Measurements from ENCODE around the gene ANKRD52.
A peak's percentile ranks its signal among the peaks of the same experiment; 100 is the strongest.

Gene ANKRD52

GRCh38 chr12:56221232-56221756 is 36.9 kb downstream of the ANKRD52 start:
- DNase-seq = no peak
- peaks cover 6% of the 10 kb centered on the region; the same call in 1 of the 2 replicates for H4K20me1 ChIP-seq (ENCODE audit: insufficient read depth, low read length)
- H3K4me1 ChIP-seq (ENCODE audit: insufficient read depth, low read length) = peaks cover 53% of the 10 kb centered on the region
- H3K9me3 ChIP-seq (ENCODE audit: insufficient read depth, low read length, severe bottlenecking) = no peaks in the 10 kb centered on the region
- H3K27me3 ChIP-seq (ENCODE audit: insufficient read depth, low read length, poor library complexity) = no peaks in the 10 kb centered on the region
- H3K79me2 ChIP-seq (ENCODE audit: insufficient read depth, low read length) = peaks cover 58% of the 10 kb centered on the region
- peak overlapping the region; percentile 85 for H3K27ac ChIP-seq (ENCODE audit: low read length)
- H3K4me2 ChIP-seq (ENCODE audit: insufficient read depth, low read length) = peak overlapping the region; percentile 97
- H2AFZ ChIP-seq (ENCODE audit: low read depth, low read length) = peak overlapping the region; percentile 87
- peak; percentile 15 for ATAC-seq (ENCODE audit: insufficient read depth, low read depth)
- H3K9ac ChIP-seq (ENCODE audit: low read depth, low read length) = peak overlapping the region; percentile 67
- TF ChIP-seq, protein P1, sequence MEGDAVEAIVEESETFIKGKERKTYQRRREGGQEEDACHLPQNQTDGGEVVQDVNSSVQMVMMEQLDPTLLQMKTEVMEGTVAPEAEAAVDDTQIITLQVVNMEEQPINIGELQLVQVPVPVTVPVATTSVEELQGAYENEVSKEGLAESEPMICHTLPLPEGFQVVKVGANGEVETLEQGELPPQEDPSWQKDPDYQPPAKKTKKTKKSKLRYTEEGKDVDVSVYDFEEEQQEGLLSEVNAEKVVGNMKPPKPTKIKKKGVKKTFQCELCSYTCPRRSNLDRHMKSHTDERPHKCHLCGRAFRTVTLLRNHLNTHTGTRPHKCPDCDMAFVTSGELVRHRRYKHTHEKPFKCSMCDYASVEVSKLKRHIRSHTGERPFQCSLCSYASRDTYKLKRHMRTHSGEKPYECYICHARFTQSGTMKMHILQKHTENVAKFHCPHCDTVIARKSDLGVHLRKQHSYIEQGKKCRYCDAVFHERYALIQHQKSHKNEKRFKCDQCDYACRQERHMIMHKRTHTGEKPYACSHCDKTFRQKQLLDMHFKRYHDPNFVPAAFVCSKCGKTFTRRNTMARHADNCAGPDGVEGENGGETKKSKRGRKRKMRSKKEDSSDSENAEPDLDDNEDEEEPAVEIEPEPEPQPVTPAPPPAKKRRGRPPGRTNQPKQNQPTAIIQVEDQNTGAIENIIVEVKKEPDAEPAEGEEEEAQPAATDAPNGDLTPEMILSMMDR (IDR thresholded peaks at IDR 0.05; ENCODE audit: borderline replicate concordance, extremely low read depth, low read length, poor library complexity, severe bottlenecking) = no peak
- no peak for TF ChIP-seq EZH2 (IDR thresholded peaks at IDR 0.05; ENCODE audit: borderline replicate concordance, low read depth, low read length, severe bottlenecking)
- H3K4me3 ChIP-seq (ENCODE audit: low read depth in 1 of 2, low read length in 2 of 2) = peak overlapping the region; percentile 72 to 78
- peaks cover 19% of the 10 kb centered on the region for H3K36me3 ChIP-seq (ENCODE audit: insufficient read depth, low read length)

GRCh38 chr12:56220611-56221231 is 37.5 kb downstream of the ANKRD52 start:
- peak overlapping the region; percentile 87 for H2AFZ ChIP-seq (ENCODE audit: low read depth, low read length)

DNA sequence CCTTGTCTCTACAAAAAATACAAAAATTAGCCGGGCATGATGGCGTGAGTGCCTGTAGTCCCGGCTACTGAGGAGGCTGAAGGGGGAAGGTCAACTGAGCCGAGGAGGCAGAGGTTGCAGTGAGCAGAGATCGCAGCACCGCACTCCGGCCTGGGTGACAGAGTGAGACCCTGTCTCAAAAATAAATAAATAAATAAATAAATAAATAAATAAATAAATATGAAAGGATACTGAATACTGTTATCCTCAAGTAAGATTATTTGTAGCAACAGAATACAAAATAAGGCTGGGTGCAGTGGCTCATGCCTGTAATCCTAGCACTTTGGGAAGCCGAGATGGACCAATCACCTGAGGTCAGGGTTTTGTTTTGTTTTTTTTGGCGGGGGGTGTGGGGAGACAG is 38.3 kb downstream of the ANKRD52 start:
- Histone ChIP-seq H3K9me3 (ENCODE audit: insufficient read depth, low read length, severe bottlenecking) (no peaks in the 10 kb centered on the region), H3K4me2 (ENCODE audit: insufficient read depth, low read length) (peak overlapping the region; percentile 26; the same call in 1 of the 2 replicates), H3K27ac (ENCODE audit: low read length) (no peak overlapping the region), H3K36me3 (ENCODE audit: insufficient read depth, low read length) (peaks cover 19% of the 10 kb centered on the region), H3K27me3 (ENCODE audit: insufficient read depth, low read length, poor library complexity) (no peaks in the 10 kb centered on the region), H3K9ac (ENCODE audit: low read depth, low read length) (no peak overlapping the region), H3K4me3 (ENCODE audit: low read depth in 1 of 2, low read length in 2 of 2) (no peak overlapping the region), H3K4me1 (ENCODE audit: insufficient read depth, low read length) (peaks cover 39% of the 10 kb centered on the region), H2AFZ (ENCODE audit: low read depth, low read length) (no peak overlapping the region), H3K79me2 (ENCODE audit: insufficient read depth, low read length) (peaks cover 48% of the 10 kb centered on the region), H4K20me1 (ENCODE audit: insufficient read depth, low read length) (peaks cover 6% of the 10 kb centered on the region; the same call in 1 of the 2 replicates)
- no peak for ATAC-seq (ENCODE audit: insufficient read depth, low read depth)
- TF ChIP-seq, protein P1 (IDR thresholded peaks at IDR 0.05; ENCODE audit: borderline replicate concordance, extremely low read depth, low read length, poor library complexity, severe bottlenecking) = no peak
- TF ChIP-seq EZH2 (IDR thresholded peaks at IDR 0.05; ENCODE audit: borderline replicate concordance, low read depth, low read length, severe bottlenecking) = no peak
- no peak for DNase-seq

More at GRCh38 chr12:56220611-56221231, 37.5 kb downstream of the ANKRD52 start:
- H3K79me2 ChIP-seq (ENCODE audit: insufficient read depth, low read length) = peaks cover 54% of the 10 kb centered on the region
- no peaks in the 10 kb centered on the region for H3K27me3 ChIP-seq (ENCODE audit: insufficient read depth, low read length, poor library complexity)
- peak overlapping the region; percentile 85 for H3K27ac ChIP-seq (ENCODE audit: low read length)
- peaks cover 6% of the 10 kb centered on the region; the same call in 1 of the 2 replicates for H4K20me1 ChIP-seq (ENCODE audit: insufficient read depth, low read length)
- peak overlapping the region; percentile 97 for H3K4me2 ChIP-seq (ENCODE audit: insufficient read depth, low read length)
- peak overlapping the region; percentile 72 to 78 for H3K4me3 ChIP-seq (ENCODE audit: low read depth in 1 of 2, low read length in 2 of 2)
- no peak for TF ChIP-seq EZH2 (IDR thresholded peaks at IDR 0.05; ENCODE audit: borderline replicate concordance, low read depth, low read length, severe bottlenecking)
- TF ChIP-seq, protein P1 (IDR thresholded peaks at IDR 0.05; ENCODE audit: borderline replicate concordance, extremely low read depth, low read length, poor library complexity, severe bottlenecking) = no peak
- DNase-seq (no peak), ATAC-seq (ENCODE audit: insufficient read depth, low read depth) (no peak)
- H3K9me3 ChIP-seq (ENCODE audit: insufficient read depth, low read length, severe bottlenecking) = no peaks in the 10 kb centered on the region
- H3K4me1 ChIP-seq (ENCODE audit: insufficient read depth, low read length) = peaks cover 48% of the 10 kb centered on the region
- peaks cover 17% of the 10 kb centered on the region for H3K36me3 ChIP-seq (ENCODE audit: insufficient read depth, low read length)
- peak overlapping the region; percentile 67 for H3K9ac ChIP-seq (ENCODE audit: low read depth, low read length)

Measured in DND-41 (cell line).